ENCODE results near the gene PALLD. TPM values are rescaled to one million over a fixed set of nuclear protein-coding genes. Genes with fewer than 3 reads are reported as not detected.
"Not testable (repeated sequence)": the region's sequence is repeated elsewhere in the genome, so short reads cannot be mapped to it uniquely, and the experiment has no call there.

The PALLD gene
- 8.1 and 13.7 TPM in 2 replicates for total RNA-seq

DNA sequence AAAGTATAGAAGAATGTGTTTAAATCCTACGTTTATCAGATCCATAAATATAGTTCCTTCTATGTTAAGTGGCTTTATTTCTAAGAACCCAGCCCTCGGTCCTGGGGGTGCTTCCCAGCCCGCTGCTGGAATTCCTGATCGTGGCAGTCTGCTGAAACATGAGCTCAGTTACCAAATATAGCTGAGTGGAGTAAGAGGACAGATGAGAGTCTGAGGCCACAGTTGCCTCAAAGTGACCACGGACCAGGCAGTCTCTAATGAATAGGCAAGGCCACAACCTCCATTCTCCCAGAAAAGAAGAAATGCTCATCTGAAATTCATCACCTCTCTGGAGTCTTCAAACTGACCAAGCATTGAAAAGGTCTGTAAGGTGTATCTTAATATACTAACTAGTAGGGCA, at the start of gene PALLD:
PALLD (plus strand) TSS at position 219 of the 400 bp plus-strand sequence.
- DNase-seq (ENCODE audit: low read depth in 2 of 2): no peak

DNA sequence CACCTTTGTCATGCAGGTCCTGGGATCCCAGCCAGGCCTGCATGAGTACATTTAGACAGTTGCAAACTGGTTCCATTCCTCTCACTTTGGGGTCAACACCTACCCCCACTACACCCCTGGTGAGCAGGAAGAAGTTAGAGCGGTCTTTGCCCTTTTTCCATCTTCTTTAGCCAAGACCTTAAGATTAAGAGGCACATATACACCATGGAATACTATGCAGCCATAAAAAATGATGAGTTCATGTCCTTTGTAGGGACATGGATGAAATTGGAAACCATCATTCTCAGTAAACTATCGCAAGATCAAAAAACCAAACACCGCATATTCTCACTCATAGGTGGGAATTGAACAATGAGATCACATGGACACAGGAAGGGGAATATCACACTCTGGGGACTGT, 47.8 kb upstream of the PALLD start:
- DNase-seq (ENCODE audit: low read depth in 2 of 2): not testable (repeated sequence)

DNA sequence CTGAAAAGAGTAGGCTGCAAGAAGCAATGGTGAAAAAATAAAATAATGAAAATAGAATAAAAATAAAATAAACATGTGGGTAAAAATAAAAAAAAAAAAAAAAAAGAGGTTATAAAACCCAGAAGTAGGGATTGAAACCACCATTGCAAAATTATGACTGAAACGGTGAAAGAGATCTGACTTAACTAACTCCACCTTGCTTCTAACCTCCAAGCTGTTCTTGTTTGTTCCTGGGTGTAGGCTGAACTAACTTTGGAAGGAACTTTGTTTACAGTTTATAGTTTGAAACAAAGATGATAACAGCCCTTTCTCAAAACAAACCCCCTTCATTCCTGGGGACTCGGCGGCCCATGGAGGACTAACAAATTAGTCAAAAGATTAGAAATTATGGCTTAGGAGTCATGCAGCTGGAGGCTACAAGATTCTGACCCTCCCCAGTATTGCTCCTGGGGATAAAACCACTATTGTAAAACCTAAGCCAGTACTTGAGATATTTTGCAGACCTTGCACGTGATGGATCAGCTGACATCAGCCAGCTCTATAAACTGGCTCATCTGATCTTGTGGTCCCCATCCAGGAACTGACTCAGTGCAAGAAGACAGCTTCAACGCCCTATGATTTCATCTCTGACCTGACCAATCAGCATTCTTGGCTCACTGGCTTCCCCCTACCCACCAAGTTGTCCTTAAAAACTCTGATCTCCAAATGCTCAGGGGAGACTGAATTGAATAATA, 47.0 kb upstream of the PALLD start:
- peak in 1 of 2 donors; percentile 72 for DNase-seq (ENCODE audit: low read depth in 2 of 2)

DNA sequence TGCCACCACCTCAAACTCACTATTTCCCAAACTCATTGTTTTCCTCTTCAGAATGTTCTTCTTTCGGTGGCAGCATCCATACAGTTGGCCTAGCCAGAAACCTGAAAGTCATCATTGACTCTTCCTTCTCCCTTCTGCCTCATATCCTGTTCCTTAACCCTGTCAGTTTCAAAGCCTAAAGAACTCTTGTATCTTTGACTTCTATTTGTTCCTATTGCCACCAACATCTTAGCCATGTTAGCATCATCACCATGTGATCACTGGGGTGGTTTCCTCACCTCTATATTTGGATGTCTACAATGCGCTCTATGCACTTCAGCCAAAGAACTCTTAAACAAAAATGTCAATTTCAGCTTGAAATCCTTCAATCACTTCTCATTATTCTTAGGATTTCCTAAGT, 45.5 kb upstream of the PALLD start:
- DNase-seq (ENCODE audit: low read depth in 2 of 2): peak in 1 of 2 donors; percentile 57

DNA sequence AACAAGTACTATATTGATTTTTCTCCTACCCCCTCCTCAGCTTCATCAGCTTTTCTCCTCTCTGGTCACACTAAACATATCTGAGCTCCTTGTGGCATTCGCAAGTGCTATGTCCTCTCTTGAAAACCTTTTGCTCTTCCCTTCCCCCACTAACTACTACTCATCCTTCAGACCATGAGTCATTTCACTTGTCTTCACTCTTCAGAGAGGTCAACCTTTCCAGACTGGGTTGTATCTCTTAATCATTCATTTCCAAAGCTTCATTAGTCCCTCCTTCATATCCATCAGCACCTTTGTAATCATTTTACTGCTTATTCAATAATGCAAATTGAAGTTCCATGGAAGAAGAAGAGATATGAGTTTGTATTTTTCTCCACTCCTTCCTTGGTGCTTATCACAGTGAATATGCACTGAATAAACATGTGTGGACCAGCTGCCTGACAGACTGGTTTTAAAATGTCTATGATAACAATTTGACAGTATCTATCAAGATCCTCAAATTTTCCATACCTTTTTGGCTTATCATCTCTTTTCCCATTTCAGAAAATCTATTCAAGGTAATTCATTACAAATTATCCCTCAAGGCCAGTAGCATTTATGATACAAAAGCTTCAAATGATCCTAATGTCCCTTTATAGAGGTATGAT, 45.0 kb upstream of the PALLD start:
- DNase-seq (ENCODE audit: low read depth in 2 of 2): peak in 1 of 2 donors; percentile 87

DNA sequence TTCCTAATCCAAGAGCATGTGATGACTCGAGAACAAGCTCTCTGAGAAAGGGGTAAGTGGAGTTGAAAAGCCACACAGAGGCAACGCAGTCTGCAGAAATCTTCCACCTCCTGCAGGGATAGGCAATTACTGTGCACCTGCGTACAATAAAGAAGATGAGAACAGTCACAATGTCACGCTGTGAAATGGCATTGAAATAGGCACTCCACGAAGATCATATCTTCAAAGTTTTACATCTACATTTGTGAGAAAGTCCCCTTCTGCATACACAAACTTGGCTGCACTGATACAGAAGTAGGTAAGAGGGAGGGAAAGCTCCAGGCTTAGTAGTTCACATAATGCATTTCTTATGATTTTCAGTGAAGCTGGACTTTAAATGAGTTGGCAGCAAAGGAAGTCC, 43.7 kb upstream of the PALLD start:
- no peak for DNase-seq (ENCODE audit: low read depth in 2 of 2)

DNA sequence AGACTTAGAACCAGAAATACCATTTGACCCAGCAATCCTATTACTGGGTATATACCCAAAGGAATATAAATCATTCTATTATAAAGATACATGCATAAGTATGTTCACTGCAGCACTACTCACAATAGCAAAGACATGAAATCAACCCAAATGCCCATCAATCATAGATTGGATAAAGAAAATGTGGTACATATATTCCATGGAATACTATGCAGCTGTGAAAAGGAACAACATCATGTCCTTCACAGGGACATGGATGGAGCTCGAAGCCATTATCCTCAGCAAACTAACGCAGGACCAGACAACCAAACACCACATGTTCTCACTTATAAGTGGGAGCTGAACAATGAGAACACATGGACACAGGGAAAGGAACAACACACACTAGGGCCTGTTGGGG, 38.6 kb upstream of the PALLD start:
- DNase-seq (ENCODE audit: low read depth in 2 of 2): not testable (repeated sequence)

DNA sequence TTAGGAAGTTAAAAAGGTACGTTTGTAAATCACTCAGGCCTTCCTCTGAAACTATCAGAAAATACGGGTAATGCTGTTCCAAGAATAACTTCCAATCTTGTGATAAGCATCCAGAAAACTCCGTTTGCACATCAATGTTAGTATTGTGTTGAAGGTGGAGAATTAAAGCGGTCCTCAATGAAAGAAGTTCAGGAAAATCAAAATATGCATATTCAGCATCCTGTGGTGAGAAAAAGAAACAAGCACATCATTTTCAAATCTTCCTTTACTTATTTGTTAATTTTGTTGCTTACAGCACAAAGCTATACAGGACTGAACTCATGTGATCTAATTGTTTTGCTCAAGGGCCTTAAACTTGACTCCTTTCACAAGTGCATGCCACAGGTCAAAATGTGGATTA, 35.0 kb upstream of the PALLD start:
- peak in 1 of 2 donors; percentile 60 for DNase-seq (ENCODE audit: low read depth in 2 of 2)

DNA sequence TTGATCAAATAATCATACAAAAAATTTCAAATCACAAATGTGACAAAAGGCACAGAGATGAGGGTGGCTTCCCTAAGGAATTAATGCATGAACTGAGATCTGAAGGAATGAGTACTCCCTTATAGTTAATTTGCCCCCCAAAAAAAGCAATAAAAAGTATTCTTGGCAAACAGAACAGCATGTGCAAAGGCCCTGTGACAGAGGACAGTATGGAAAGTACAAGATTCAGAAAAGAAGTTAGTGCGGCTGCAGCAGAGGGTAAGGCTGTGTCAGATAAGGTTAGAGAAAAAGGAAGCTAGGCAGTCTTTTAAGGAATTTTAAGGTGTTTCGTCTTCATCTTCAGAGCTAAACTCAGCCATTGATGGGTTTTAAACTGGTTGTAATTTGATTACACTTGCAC, 23.9 kb upstream of the PALLD start:
- no peak for DNase-seq (ENCODE audit: low read depth in 2 of 2)

DNA sequence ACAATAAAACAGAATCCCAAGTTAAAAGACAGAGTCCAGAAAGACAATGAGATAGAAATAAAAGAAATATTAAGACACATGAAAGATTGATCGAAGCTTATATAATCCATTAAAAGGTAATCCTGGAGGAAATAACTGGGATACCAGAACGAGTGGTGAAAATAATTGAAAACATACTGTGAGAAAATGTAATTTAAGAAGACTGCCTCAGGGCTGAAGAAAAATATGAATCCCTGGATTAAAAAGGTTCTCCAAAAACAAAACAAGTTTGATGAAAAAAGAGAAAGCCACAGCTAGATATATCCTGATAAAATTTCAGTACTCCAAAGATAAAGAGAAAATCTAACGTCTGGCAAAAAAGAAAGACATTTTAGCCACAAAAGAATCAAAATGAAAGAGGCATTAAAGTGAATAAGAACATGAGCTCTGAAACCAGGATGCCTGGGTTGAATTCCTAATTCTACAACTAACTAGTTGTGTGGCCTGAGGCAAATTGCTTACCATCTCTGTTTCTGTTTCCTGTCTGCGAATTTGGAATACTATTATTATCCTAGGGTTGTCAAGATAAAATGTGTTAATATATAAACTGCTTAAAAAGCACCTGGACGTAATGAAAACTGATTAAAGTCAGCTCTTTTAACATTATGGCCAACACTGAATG, 22.1 kb upstream of the PALLD start:
- no peak for DNase-seq (ENCODE audit: low read depth in 2 of 2)

DNA sequence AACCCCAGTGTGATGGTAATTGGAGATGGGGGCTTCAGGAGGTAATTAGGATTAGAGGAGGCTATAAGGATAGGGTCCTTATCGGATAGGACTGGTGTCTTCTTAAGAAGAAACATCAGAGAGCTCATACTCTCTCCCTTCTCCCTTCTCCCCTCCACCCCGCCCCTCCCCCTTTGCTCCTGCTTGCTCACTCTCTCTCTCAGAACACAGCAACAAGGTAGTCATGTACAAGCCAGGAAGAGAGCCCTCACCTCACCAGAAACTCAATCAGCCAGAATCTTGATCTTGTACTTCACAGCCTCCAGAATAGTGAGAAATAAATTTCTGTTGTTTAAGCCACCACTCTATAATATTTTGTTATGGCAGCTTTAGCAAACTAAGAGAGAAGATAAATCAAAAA, 21.1 kb upstream of the PALLD start:
- DNase-seq (ENCODE audit: low read depth in 2 of 2): peak; percentile 30 to 41

DNA sequence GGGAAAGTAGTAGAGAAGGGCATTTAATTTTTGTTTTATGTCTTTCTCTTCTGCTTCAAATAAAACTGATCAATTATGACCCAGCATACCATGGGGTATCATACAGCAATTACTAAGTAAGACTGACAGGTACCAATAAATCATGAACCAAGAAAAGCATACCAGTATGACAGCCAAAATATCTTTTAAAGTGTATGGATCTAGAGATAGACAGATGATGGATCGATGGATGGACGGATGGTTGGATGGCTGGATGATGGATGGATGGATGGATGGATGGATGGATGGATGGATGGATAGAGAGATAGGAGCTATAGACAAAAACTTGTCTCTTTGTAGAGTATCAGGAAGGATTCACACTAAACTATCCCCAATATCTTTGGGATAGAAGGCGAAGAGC, 18.0 kb upstream of the PALLD start:
- DNase-seq (ENCODE audit: low read depth in 2 of 2): no peak

DNA sequence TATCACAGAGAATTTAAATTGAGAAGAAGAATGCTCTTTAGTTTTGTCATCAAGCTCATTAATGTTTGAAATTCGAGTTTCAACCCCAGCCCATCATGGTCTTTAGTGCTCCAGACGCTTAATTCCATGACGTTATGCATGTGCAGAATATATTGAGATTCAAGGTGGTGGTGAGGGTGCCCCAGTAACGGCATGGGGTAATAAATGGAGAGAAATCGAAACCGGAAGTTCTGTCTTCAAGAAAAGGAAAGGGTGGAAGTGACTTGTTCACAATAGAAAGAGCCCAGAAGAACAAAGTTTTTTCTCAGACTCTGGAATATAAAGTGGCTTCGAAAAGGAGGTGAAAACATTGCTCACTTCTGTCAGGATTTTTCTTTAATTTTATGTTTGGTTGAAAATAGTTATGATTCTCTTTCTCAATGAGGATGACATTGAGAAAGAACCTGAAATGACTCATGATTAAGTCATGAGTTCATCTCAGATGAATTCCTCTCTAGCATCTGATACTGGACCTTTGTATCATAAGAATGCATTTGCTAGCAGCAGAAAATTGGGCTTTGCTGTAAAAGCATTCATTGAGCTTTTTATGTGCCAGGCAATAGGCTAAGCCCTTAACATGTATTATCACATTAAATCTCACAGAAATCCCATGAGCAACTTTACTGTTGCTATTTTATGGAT, 15.8 kb upstream of the PALLD start:
- DNase-seq (ENCODE audit: low read depth in 2 of 2): peak; percentile 21 to 81

DNA sequence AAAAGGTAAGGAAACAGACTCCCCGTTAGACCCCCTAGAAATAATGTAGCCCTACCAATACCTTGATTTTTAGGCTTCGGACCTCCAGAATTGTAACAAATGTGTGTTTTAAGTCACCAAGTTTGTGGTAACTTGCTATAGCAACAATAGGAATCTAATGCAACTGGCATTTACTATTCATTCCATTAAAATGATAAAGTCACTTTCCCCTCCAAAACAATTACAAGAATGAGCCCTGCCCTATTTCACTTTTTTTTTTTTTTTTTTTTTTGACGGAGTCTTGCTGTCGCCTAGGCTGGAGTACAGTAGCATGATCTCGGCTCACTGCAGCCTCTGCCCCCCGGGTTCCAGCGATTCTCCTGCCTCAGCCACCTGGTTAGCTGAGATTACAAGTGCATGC, 13.0 kb upstream of the PALLD start:
- DNase-seq (ENCODE audit: low read depth in 2 of 2): no peak

DNA sequence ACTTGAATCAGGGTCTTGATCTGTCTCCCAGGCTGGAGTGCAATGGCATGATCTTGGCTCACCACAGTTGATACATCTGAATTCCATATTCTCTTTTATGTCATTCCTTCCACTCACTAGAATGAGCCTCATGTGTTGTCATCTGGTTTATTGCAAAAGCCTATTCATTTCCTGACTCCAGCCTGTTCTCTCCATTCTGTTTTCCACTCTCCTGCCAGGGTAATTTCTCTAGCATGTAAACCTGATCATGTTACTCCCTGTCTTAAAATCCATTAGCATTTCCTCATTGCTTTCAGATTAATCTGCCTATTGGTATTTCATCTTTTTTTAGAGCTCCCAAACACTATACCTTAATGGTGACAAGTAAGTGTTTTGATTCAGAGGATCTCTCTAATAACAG, 12.2 kb upstream of the PALLD start:
- DNase-seq (ENCODE audit: low read depth in 2 of 2): peak; percentile 26 to 68

DNA sequence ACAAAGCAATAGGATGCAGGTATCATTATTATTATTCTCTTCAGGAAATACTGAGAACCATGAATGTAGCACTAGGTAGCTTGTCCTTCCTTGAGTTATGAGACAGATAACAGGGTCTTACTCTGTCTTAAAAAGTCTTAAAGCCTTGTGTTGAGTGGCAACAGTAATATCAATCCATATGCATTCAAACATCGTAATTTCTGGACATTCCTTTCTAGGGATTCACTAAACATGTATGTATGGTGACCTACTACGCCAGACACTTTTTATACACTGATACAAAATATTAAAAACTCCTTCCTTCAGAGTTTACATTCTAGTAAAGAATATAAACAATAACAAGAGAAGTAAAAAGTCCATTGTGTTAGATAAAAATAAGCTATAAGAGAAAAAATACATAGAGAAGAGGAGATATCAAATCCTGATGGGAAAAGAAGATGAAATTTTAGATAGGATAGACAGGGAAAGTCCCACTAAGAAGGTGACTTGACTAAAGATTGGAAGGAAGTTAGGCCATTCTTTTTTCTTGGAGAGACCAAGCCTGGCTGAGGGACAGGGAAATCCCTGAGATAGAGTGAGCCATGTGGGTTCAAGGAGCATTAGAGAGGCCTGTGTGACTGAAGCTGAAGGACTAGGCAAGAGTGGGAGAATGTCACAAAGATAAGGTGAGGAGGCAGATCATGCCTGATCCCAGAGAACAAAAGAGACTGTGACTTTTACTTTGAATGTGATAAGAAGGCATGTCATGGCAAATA, 11.5 kb upstream of the PALLD start:
- no peak for DNase-seq (ENCODE audit: low read depth in 2 of 2)

DNA sequence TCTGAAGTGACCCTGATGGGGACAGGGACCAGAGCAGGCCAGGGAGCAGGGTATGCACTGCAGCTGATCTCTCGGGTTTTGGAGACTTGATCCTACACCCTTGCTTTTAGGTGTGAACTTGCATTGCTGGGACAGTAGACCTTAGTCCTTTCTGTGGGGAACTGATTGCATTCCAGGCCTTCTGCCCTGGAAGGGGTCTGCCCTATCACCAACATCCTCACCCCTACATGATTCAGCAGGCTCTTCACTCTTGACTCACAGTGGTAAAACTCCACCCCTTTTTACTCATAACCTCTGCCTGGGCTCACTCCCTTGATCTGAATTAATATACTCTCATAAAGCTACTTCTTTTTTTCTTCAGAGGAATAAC, 10.0 kb upstream of the PALLD start:
- DNase-seq (ENCODE audit: low read depth in 2 of 2): peak in 1 of 2 donors; percentile 54

DNA sequence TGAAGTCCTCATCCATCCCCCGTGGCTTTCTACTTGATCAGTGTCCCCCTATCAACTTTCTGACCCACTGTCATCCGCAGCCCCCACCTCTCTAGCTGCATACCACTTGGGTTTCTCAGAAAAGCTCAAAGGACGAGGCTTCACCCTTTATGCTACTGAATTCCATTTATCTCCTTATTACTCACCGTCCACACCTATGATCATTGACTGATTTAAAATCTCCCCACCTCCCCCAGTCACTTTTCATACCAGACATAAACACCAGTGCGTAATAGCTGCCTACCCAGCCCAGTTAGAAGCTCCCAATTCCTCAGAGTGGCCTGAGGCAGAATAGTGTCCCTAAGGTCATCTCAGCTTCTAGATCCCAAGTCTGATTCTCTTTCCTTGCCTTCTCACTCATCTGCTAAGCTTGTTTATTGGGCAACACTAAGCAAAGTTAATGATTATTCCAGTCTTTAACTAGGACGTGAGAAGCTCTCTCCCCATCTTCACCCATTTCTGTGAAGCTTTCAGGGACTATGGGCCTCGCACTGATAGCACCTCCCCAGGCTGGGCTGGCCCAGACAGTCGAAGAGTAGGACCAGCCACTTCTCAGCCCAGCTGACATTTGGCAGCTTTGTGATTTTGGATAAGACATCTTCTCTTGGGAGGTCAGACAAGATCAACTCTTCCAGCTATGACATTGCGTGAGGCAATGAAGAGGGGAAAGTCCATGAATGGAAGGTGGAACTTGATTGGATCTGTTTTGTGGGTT, 9.4 kb upstream of the PALLD start:
- no peak for DNase-seq (ENCODE audit: low read depth in 2 of 2)

DNA sequence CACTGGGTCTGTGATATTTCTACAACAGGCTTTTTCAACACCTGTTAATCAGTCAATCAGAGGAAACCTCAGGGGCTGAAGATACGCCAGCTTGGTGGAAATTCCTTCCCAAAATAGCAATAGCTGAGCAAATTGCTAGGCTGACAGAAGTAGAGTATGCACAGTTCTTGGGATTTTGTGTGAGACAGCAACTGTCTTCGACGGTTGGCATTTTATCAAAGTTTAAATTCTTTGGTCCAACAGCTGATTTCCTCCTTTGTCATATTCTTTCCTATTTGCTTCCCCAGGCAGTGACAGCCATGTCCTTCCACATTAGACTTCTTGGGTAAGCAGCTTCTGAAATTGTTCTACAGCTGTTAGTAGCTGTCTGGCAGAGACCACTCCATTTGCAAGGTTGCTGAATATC, 8.0 kb upstream of the PALLD start:
- DNase-seq (ENCODE audit: low read depth in 2 of 2): peak in 1 of 2 donors; percentile 23

DNA sequence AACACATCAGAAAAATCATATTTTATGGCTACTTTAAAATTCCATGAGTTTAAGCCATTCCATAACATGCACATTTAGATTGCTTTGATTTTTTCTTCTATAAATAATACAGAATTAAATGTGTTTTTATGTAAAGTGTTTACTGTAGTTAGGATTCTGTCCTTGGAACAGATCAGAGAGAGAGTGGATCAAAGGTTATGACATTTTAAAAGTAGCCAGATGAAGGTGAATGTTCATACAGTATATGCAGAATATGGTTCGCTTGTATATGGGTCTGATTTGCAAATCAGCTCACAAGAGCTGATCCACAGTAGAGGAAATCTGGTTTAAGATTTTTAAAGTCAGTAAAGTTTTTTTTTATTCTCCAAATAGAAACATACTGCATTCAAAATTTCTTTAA, 7.2 kb upstream of the PALLD start:
- no peak for DNase-seq (ENCODE audit: low read depth in 2 of 2)

DNA sequence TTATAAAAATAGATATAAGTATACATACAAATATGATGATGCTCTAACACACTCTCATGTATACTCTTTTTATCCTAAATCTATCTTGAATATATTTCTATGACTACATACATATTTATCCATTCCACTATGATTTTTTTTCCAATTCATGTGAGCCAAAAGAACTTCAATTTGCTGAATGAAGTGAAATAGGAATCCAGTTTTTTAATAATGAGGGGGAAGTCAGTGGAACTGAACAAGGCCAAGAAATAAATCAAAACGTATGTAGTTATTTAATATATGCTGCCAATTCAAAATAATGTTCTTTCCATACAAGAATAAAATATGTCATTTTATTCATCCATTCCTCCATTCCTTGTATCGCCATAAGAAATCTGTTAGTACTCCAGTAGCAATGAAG, 6.1 kb upstream of the PALLD start:
- DNase-seq (ENCODE audit: low read depth in 2 of 2): no peak
